Measurements from ENCODE around the gene POLN. TPM values are rescaled to one million over a fixed set of nuclear protein-coding genes. Genes with fewer than 3 reads are reported as not detected.

The POLN gene
- total RNA-seq, 1 donor, result 2.9 TPM

- Histone ChIP-seq H3K27me3 (ENCODE audit: insufficient read depth, low read length) (no peaks in the 10 kb centered on the region), H3K4me1 (ENCODE audit: insufficient read depth, low read length) (no peaks in the 10 kb centered on the region), H3K79me2 (ENCODE audit: insufficient read depth, low read length) (no peaks in the 10 kb centered on the region), H3K4me3 (ENCODE audit: insufficient read depth, low read length) (no peak overlapping the region), H3K4me2 (ENCODE audit: insufficient read depth, low read length) (no peak overlapping the region), H3K9me3 (ENCODE audit: low read depth, low read length) (no peaks in the 10 kb centered on the region), H3K36me3 (ENCODE audit: insufficient read depth, low read length) (no peaks in the 10 kb centered on the region), H3K27ac (ENCODE audit: low read depth, low read length) (no peak overlapping the region), H2AFZ (ENCODE audit: low read length) (no peak overlapping the region), H4K20me1 (ENCODE audit: insufficient read depth, low read length) (no peaks in the 10 kb centered on the region)
- no peak for TF ChIP-seq CTCF (IDR thresholded peaks at IDR 0.05; ENCODE audit: extremely low read depth, low read depth, low read length)
- DNase-seq (ENCODE audit: insufficient read length, low spot score, missing footprints), result peak; percentile 50
Observed at GRCh38 chr4:2078584-2078983, 163.3 kb downstream of the POLN start.

GRCh38 chr4:2077537-2078460 lies 164.1 kb downstream of the POLN start:
- no peaks in the 10 kb centered on the region for H3K4me1 ChIP-seq (ENCODE audit: insufficient read depth, low read length)
- no peak overlapping the region for H2AFZ ChIP-seq (ENCODE audit: low read length)
- TF ChIP-seq CTCF (IDR thresholded peaks at IDR 0.05; ENCODE audit: extremely low read depth, low read depth, low read length), result no peak
- H3K27me3 ChIP-seq (ENCODE audit: insufficient read depth, low read length), result no peaks in the 10 kb centered on the region
- DNase-seq (ENCODE audit: insufficient read length, low spot score, missing footprints), result peak; percentile 76
- H3K36me3 ChIP-seq (ENCODE audit: insufficient read depth, low read length), result no peaks in the 10 kb centered on the region
- H3K4me3 ChIP-seq (ENCODE audit: insufficient read depth, low read length), result no peak overlapping the region
- no peak overlapping the region for H3K27ac ChIP-seq (ENCODE audit: low read depth, low read length)
- no peaks in the 10 kb centered on the region for H4K20me1 ChIP-seq (ENCODE audit: insufficient read depth, low read length)
- no peak overlapping the region for H3K4me2 ChIP-seq (ENCODE audit: insufficient read depth, low read length)
- no peaks in the 10 kb centered on the region for H3K79me2 ChIP-seq (ENCODE audit: insufficient read depth, low read length)
- no peaks in the 10 kb centered on the region for H3K9me3 ChIP-seq (ENCODE audit: low read depth, low read length)

- DNase-seq (ENCODE audit: insufficient read length, low spot score, missing footprints), result peak; percentile 73
- no peaks in the 10 kb centered on the region for H3K4me1 ChIP-seq (ENCODE audit: insufficient read depth, low read length)
- no peak overlapping the region for H2AFZ ChIP-seq (ENCODE audit: low read length)
- no peak for TF ChIP-seq CTCF (IDR thresholded peaks at IDR 0.05; ENCODE audit: extremely low read depth, low read depth, low read length)
- no peaks in the 10 kb centered on the region for H3K27me3 ChIP-seq (ENCODE audit: insufficient read depth, low read length)
- no peak overlapping the region for H3K4me2 ChIP-seq (ENCODE audit: insufficient read depth, low read length)
- H3K79me2 ChIP-seq (ENCODE audit: insufficient read depth, low read length), result no peaks in the 10 kb centered on the region
- no peaks in the 10 kb centered on the region for H3K9me3 ChIP-seq (ENCODE audit: low read depth, low read length)
- no peak overlapping the region for H3K27ac ChIP-seq (ENCODE audit: low read depth, low read length)
- no peaks in the 10 kb centered on the region for H4K20me1 ChIP-seq (ENCODE audit: insufficient read depth, low read length)
- no peaks in the 10 kb centered on the region for H3K36me3 ChIP-seq (ENCODE audit: insufficient read depth, low read length)
- H3K4me3 ChIP-seq (ENCODE audit: insufficient read depth, low read length), result no peak overlapping the region
Observed at GRCh38 chr4:2076908-2077536, 164.9 kb downstream of the POLN start.
